HL-60 (cell line): ENCODE data around the gene INPP5E.

Experiments used
- DNase-seq, 2 experiments: peaks; one replicate each; pipeline ENCODE4 v3.0.0-alpha.2; 2010 to 2020; ENCODE audit warnings: low read depth in 1 of 2, low spot score in 1 of 2
- H3K27ac ChIP-seq: fragments of 250-450 bp; sonication (Bioruptor Pico); replicated peaks from 2 replicates; pipeline ENCODE4 v1.5.1; 2020; ENCODE audit warnings: mild to moderate bottlenecking, moderate library complexity
- H3K27me3 ChIP-seq: fragments of 250-450 bp; sonication (Bioruptor Pico); 2 replicates; pipeline ENCODE4 v1.5.1; 2021; ENCODE audit warnings: mild to moderate bottlenecking, moderate library complexity; ENCODE audit not compliant: insufficient read depth, poor library complexity, severe bottlenecking
- H3K4me3 ChIP-seq: replicated peaks from 2 replicates; pipeline ENCODE4 v1.5.1; 2011; ENCODE audit warnings: mild to moderate bottlenecking, control low read depth, low read length; ENCODE audit not compliant: insufficient read depth
- GABPA ChIP-seq: IDR thresholded peaks from 2 replicates; pipeline ENCODE4 v1.6.1; 2012; ENCODE audit warnings: low read depth
- POLR2AphosphoS5 ChIP-seq: IDR thresholded peaks from 2 replicates; pipeline ENCODE4 v1.6.1; 2012; ENCODE audit warnings: low read depth
- SPI1 ChIP-seq: IDR thresholded peaks from 2 replicates; pipeline ENCODE4 v1.6.1; 2012; ENCODE audit warnings: low read depth, mild to moderate bottlenecking, borderline replicate concordance
- TF ChIP-seq, protein P1 (sequence below): IDR thresholded peaks from 2 replicates; pipeline ENCODE4 v1.6.1; 2012; ENCODE audit warnings: low read depth; ENCODE audit not compliant: insufficient replicate concordance
- TF ChIP-seq, protein P2 (sequence below): IDR thresholded peaks from one replicate; pipeline ENCODE4 v1.5.1; 2011; ENCODE audit warnings: low read length, control low read depth, inconsistent platforms; ENCODE audit not compliant: insufficient read depth

Gene INPP5E

GRCh38 chr9:136412962-136413361, 26.7 kb downstream of the INPP5E start:
- no peak overlapping the region for H3K4me3 ChIP-seq
- TF ChIP-seq, protein P1, sequence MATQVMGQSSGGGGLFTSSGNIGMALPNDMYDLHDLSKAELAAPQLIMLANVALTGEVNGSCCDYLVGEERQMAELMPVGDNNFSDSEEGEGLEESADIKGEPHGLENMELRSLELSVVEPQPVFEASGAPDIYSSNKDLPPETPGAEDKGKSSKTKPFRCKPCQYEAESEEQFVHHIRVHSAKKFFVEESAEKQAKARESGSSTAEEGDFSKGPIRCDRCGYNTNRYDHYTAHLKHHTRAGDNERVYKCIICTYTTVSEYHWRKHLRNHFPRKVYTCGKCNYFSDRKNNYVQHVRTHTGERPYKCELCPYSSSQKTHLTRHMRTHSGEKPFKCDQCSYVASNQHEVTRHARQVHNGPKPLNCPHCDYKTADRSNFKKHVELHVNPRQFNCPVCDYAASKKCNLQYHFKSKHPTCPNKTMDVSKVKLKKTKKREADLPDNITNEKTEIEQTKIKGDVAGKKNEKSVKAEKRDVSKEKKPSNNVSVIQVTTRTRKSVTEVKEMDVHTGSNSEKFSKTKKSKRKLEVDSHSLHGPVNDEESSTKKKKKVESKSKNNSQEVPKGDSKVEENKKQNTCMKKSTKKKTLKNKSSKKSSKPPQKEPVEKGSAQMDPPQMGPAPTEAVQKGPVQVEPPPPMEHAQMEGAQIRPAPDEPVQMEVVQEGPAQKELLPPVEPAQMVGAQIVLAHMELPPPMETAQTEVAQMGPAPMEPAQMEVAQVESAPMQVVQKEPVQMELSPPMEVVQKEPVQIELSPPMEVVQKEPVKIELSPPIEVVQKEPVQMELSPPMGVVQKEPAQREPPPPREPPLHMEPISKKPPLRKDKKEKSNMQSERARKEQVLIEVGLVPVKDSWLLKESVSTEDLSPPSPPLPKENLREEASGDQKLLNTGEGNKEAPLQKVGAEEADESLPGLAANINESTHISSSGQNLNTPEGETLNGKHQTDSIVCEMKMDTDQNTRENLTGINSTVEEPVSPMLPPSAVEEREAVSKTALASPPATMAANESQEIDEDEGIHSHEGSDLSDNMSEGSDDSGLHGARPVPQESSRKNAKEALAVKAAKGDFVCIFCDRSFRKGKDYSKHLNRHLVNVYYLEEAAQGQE = no peak
- TF ChIP-seq, protein P2, sequence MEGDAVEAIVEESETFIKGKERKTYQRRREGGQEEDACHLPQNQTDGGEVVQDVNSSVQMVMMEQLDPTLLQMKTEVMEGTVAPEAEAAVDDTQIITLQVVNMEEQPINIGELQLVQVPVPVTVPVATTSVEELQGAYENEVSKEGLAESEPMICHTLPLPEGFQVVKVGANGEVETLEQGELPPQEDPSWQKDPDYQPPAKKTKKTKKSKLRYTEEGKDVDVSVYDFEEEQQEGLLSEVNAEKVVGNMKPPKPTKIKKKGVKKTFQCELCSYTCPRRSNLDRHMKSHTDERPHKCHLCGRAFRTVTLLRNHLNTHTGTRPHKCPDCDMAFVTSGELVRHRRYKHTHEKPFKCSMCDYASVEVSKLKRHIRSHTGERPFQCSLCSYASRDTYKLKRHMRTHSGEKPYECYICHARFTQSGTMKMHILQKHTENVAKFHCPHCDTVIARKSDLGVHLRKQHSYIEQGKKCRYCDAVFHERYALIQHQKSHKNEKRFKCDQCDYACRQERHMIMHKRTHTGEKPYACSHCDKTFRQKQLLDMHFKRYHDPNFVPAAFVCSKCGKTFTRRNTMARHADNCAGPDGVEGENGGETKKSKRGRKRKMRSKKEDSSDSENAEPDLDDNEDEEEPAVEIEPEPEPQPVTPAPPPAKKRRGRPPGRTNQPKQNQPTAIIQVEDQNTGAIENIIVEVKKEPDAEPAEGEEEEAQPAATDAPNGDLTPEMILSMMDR = no peak
- TF ChIP-seq GABPA = no peak
- TF ChIP-seq POLR2AphosphoS5 = no peak
- no peak for TF ChIP-seq SPI1
- no peaks in the 10 kb centered on the region for H3K27me3 ChIP-seq
- no peak overlapping the region for H3K27ac ChIP-seq
- no peak for DNase-seq

DNA sequence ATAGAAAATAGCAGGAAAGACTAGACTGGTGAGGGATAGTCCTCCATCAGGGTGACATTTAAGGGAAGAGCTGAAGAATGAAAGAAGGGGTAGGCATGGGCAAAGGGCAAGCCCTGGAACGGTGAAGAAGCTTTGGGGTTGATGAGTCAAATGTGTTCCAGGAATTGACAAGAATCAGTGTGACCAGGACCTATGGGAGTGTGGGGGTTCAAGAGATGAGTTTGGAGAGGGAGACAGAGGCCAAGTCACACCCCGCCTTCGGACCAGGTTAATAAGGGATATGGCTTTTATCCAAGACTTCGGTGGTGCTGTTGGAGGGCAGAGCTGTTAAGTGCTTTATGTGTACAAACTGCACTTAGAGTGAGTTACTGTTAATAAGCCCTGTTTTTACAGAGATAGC, 28.3 kb downstream of the INPP5E start:
- peak overlapping the region; percentile 85 for H3K4me3 ChIP-seq
- peak overlapping the region; percentile 84 for H3K27ac ChIP-seq
- no peak for DNase-seq
- TF ChIP-seq POLR2AphosphoS5 (no peak), SPI1 (no peak), GABPA (no peak)
- TF ChIP-seq, protein P1 = no peak
- H3K27me3 ChIP-seq = no peaks in the 10 kb centered on the region

DNA sequence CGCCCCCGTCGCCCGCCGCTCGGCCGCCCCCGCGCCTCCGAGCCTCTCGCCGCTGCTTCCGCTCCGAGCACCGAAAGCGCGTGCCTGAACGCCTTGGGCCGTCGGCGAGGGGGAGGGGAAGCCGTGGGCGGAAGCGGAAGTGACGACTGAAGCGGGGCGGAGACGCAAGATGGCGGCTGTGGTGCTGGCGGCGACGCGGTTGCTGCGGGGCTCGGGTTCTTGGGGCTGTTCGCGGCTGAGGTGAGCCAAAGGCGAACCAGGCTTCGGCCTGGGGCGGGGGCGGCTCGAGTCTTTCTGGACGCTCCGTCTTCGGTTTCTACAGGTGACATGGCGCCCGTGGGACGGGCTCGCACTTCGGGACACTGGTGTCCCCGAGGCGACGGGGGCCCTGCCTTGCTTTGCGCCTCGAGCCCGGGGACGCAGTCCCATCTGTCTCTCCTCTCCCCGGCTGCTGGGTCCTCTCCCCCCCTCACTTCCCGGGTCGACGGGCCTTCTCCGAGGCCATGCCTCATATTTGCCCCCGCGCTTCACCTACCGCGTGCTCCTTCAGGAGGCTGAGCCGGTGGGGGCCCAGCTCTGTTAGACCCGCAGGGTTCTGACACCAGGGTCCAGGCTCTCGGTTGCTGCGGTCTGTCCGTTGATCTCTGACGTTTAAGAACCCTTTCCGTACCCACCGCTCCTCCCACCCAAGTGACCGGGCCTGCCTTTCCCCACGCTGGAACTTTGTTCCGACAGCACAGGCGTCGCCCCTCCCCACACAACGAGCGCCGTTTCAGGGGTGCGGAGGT, 29.0 kb downstream of the INPP5E start, which contains the start of the genes ENTR1 and PMPCA:
Gene ENTR1 (minus strand): TSS at position 115 of the 788 bp plus-strand sequence. CDS start 217 bp downstream, outside the sequence.
Gene PMPCA (plus strand): TSS at position 159 of the 788 bp plus-strand sequence. CDS start 11 bp downstream, at position 170.
- peak; percentile 68; the same call in 1 of the 2 replicates for TF ChIP-seq SPI1
- peak; percentile 89 for TF ChIP-seq GABPA
- TF ChIP-seq POLR2AphosphoS5 = peak; percentile 89
- TF ChIP-seq, protein P1 = no peak
- peak; percentile 89 to 92 for DNase-seq
- H3K27ac ChIP-seq = peak within 1 kb of the TSS; percentile 84
- no peaks in the 10 kb centered on the region for H3K27me3 ChIP-seq
- H3K4me3 ChIP-seq = peak within 1 kb of the TSS; percentile 85
